HEK293 (cell line): ENCODE measurements around the gene TRDMT1.

ENCODE experiments used
- CTCF ChIA-PET: fragments of 350-600 bp; formaldehyde crosslinking; extraction: SDS; loops from one replicate; lab custom pipeline; 2021; ENCODE audit warnings: antibody characterized with exemption; lab: Yijun Ruan, JAX
- POLR2A ChIA-PET: fragments of 300-600 bp; formaldehyde crosslinking; extraction: SDS; loops from one replicate; lab custom pipeline; 2020; ENCODE audit warnings: antibody characterized with exemption, inconsistent platforms; lab: Yijun Ruan, JAX
- H3K27ac ChIP-seq: fragments of 200-500 bp; sonication (Bioruptor generic); 2 replicates; pipeline ENCODE4 v1.5.1; 2014; ENCODE audit warnings: low read depth, low read length, control low read depth, inconsistent platforms; ENCODE audit errors: extremely low read depth
- H3K36me3 ChIP-seq, 2 experiments: fragments of 200-500 bp in 1 of 2; sonication (Bioruptor generic) in 1 of 2; 1 replicate in 1 of 2; 2 replicates in 1 of 2; pipeline ENCODE4 v1.5.1; 2014 to 2017; ENCODE audit warnings: inconsistent platforms in 2 of 2, low read length in 2 of 2; ENCODE audit not compliant: control insufficient read depth in 2 of 2, insufficient read depth in 1 of 2
- H3K4me1 ChIP-seq: fragments of 200-500 bp; sonication (Bioruptor generic); 2 replicates; pipeline ENCODE4 v1.5.1; 2014; ENCODE audit warnings: mild to moderate bottlenecking, low read length, inconsistent platforms; ENCODE audit not compliant: control insufficient read depth, insufficient read depth
- H3K4me3 ChIP-seq: 2 replicates; pipeline ENCODE4 v1.5.1; 2011; ENCODE audit warnings: low read depth, mild to moderate bottlenecking, control low read depth, low read length, moderate library complexity
- H3K9me3 ChIP-seq: fragments of 200-500 bp; sonication (Bioruptor generic); 2 replicates; pipeline ENCODE4 v1.5.1; 2014; ENCODE audit warnings: low read depth, low read length, inconsistent platforms; ENCODE audit not compliant: control insufficient read depth, insufficient read depth
- BCL11A ChIP-seq: fragments of 450-650 bp; formaldehyde crosslinking; IDR thresholded peaks from 2 replicates; pipeline ENCODE4 v1.5.1; 2016; ENCODE audit warnings: low read depth, missing biosample characterization, missing genetic modification characterization
- HOXA7 ChIP-seq: sonication (generic); formaldehyde crosslinking; IDR thresholded peaks from 2 replicates; pipeline ENCODE4 v1.8.1; 2022; ENCODE audit warnings: missing genetic modification reagents, borderline replicate concordance
- KLF1 ChIP-seq: fragments of 450-650 bp; formaldehyde crosslinking; IDR thresholded peaks from 2 replicates; pipeline ENCODE4 v1.5.1; 2016; ENCODE audit warnings: missing biosample characterization, missing genetic modification characterization
- MYNN ChIP-seq: fragments of 450-650 bp; formaldehyde crosslinking; IDR thresholded peaks from 2 replicates; pipeline ENCODE4 v1.5.1; 2016; ENCODE audit warnings: missing biosample characterization, missing genetic modification characterization, borderline replicate concordance
- OSR2 ChIP-seq: fragments of 450-650 bp; formaldehyde crosslinking; IDR thresholded peaks from 2 replicates; pipeline ENCODE4 v1.5.1; 2016; ENCODE audit warnings: missing biosample characterization, missing genetic modification characterization
- ZNF112 ChIP-seq: fragments of 450-650 bp; formaldehyde crosslinking; IDR thresholded peaks from 2 replicates; pipeline ENCODE4 v1.5.0; 2017; ENCODE audit warnings: missing biosample characterization, missing genetic modification characterization
- ZNF146 ChIP-seq: fragments of 450-650 bp; formaldehyde crosslinking; IDR thresholded peaks from 2 replicates; pipeline ENCODE4 v1.5.1; 2016; ENCODE audit warnings: missing biosample characterization, missing genetic modification characterization
- ZNF175 ChIP-seq: fragments of 450-650 bp; formaldehyde crosslinking; IDR thresholded peaks from 2 replicates; pipeline ENCODE4 v1.5.1; 2016; ENCODE audit warnings: missing biosample characterization, missing genetic modification characterization
- ZNF2 ChIP-seq: fragments of 450-650 bp; formaldehyde crosslinking; IDR thresholded peaks from 2 replicates; pipeline ENCODE4 v1.5.1; 2016; ENCODE audit warnings: missing biosample characterization, missing genetic modification characterization
- ZNF266 ChIP-seq: fragments of 450-650 bp; formaldehyde crosslinking; IDR thresholded peaks from 2 replicates; pipeline ENCODE4 v1.5.1; 2016; ENCODE audit warnings: missing biosample characterization, missing genetic modification characterization, low read depth
- ZNF311 ChIP-seq: fragments of 450-650 bp; formaldehyde crosslinking; IDR thresholded peaks from 2 replicates; pipeline ENCODE4 v1.5.1; 2017; ENCODE audit warnings: missing biosample characterization, missing genetic modification characterization, borderline replicate concordance
- ZNF335 ChIP-seq: fragments of 450-650 bp; formaldehyde crosslinking; conservative IDR thresholded peaks from 2 replicates; pipeline ENCODE4 v1.5.1; 2016; ENCODE audit warnings: missing biosample characterization, missing genetic modification characterization
- ZNF366 ChIP-seq: fragments of 450-650 bp; formaldehyde crosslinking; conservative IDR thresholded peaks from 2 replicates; pipeline ENCODE4 v1.5.1; 2016; ENCODE audit warnings: missing biosample characterization, missing genetic modification characterization
- ZNF501 ChIP-seq: fragments of 450-650 bp; formaldehyde crosslinking; IDR thresholded peaks from 2 replicates; pipeline ENCODE4 v1.5.1; 2016; ENCODE audit warnings: missing biosample characterization, missing genetic modification characterization
- ZNF837 ChIP-seq: fragments of 450-650 bp; formaldehyde crosslinking; IDR thresholded peaks from 2 replicates; pipeline ENCODE4 v1.5.1; 2016; ENCODE audit warnings: missing biosample characterization, missing genetic modification characterization
- TF ChIP-seq, protein P1 (sequence below): fragments of 450-650 bp; formaldehyde crosslinking; IDR thresholded peaks from 2 replicates; pipeline ENCODE4 v1.5.1; 2016; ENCODE audit warnings: missing biosample characterization, missing genetic modification characterization
- TF ChIP-seq, protein P2 (sequence below): fragments of 450-650 bp; formaldehyde crosslinking; IDR thresholded peaks from 2 replicates; pipeline ENCODE4 v1.5.1; 2016; ENCODE audit warnings: missing biosample characterization, missing genetic modification characterization
- TF ChIP-seq, protein P3 (sequence below): fragments of 450-650 bp; formaldehyde crosslinking; IDR thresholded peaks from 2 replicates; pipeline ENCODE4 v1.5.1; 2016; ENCODE audit warnings: missing biosample characterization, missing genetic modification characterization
- TF ChIP-seq, protein P4 (sequence below): fragments of 450-650 bp; formaldehyde crosslinking; IDR thresholded peaks from 2 replicates; pipeline ENCODE4 v1.5.1; 2016; ENCODE audit warnings: missing biosample characterization, missing genetic modification characterization
- TF ChIP-seq, protein P5 (sequence below): fragments of 450-650 bp; formaldehyde crosslinking; IDR thresholded peaks from 2 replicates; pipeline ENCODE4 v1.5.1; 2016; ENCODE audit warnings: missing biosample characterization, missing genetic modification characterization
- TF ChIP-seq, protein P6 (sequence below): fragments of 450-650 bp; formaldehyde crosslinking; IDR thresholded peaks from 2 replicates; pipeline ENCODE4 v1.5.1; 2016; ENCODE audit warnings: missing biosample characterization, missing genetic modification characterization

TRDMT1 gene

DNA sequence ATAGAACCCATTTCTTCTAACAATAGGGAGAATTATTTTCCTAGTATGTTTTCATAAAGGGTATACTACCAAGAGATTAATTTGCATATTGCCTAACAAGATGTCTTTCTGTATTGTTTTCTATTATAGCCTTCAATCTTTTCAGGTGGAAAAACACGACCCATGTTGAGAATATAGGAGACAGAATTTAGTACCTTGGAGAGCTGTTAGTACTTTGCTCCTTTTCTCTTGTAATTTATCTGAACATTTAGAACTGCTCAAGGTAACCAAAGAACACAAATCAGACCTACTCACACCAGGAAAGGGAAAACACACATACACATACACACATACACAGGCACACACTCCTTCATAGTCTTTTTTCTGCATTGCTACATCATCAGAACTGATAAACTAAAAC, 7.8 kb upstream of the TRDMT1 start:
- Histone ChIP-seq H3K9me3 (no peaks in the 10 kb centered on the region), H3K27ac (no peak overlapping the region), H3K36me3 (no peaks in the 10 kb centered on the region), H3K4me1 (no peaks in the 10 kb centered on the region; the same call in 1 of the 2 replicates), H3K4me3 (no peak overlapping the region)
- no peak for TF ChIP-seq ZNF837 (tag by site-specific recombination)
- TF ChIP-seq, protein P1, sequence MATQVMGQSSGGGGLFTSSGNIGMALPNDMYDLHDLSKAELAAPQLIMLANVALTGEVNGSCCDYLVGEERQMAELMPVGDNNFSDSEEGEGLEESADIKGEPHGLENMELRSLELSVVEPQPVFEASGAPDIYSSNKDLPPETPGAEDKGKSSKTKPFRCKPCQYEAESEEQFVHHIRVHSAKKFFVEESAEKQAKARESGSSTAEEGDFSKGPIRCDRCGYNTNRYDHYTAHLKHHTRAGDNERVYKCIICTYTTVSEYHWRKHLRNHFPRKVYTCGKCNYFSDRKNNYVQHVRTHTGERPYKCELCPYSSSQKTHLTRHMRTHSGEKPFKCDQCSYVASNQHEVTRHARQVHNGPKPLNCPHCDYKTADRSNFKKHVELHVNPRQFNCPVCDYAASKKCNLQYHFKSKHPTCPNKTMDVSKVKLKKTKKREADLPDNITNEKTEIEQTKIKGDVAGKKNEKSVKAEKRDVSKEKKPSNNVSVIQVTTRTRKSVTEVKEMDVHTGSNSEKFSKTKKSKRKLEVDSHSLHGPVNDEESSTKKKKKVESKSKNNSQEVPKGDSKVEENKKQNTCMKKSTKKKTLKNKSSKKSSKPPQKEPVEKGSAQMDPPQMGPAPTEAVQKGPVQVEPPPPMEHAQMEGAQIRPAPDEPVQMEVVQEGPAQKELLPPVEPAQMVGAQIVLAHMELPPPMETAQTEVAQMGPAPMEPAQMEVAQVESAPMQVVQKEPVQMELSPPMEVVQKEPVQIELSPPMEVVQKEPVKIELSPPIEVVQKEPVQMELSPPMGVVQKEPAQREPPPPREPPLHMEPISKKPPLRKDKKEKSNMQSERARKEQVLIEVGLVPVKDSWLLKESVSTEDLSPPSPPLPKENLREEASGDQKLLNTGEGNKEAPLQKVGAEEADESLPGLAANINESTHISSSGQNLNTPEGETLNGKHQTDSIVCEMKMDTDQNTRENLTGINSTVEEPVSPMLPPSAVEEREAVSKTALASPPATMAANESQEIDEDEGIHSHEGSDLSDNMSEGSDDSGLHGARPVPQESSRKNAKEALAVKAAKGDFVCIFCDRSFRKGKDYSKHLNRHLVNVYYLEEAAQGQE (tag by site-specific recombination): peak; percentile 87
- ChIA-PET CTCF (interaction anchor here (1.0 kb wide), 1 partner anchor 382 kb away, joined by 3 read pairs; no protein-coding TSS in a partner anchor), POLR2A (no interaction called here)

DNA sequence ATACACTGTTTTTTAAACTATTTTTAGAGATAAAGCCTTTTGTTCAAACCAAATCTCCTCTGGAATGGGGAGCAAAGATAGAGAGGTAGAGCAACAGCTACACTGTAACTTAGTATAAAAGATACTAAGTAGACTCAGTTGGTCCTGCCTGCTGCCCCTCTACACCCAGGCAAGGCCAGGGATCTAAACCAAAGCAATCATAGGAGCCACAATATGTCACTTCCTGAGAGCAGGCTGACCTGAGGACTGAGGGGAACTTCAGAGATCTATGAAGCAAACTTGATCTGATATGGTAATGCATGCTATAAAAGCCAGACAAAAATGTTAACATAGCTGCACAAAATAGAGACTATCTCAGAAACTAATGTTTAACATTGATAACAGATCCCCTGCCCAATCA, 7.0 kb upstream of the TRDMT1 start:
- ChIA-PET CTCF (interaction anchor here (1.0 kb wide), 1 partner anchor 381 kb away, joined by 3 read pairs; no protein-coding TSS in a partner anchor), POLR2A (no interaction called here)

DNA sequence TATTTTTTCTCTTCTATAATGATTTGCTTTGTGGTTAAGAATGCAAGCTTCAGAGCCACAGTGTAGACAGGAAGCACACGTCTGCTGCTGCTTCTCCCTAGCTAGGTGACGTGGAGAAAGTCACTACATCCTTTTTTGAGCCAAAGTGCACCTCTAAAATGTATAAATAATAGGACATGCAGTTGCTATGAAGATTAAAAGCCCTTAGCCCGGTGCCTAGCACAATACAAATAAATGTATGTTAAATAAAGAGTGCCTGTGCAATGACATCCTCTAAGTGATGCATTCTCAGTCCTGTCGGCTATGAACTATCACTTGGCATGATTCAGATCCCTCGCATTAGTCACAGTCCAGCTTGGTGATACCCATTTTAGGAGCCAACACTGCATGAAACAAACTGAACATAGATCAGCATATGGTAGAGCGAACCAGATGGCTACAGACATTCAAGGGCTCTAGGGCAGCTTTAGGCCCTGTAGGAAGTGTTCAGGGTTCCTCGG, 4.8 kb upstream of the TRDMT1 start:
- H3K4me1 ChIP-seq: no peaks in the 10 kb centered on the region
- POLR2A ChIA-PET: interaction anchor here (0.7 kb wide), 1 partner anchor 23 kb away, joined by 5 read pairs; no protein-coding TSS in a partner anchor
- no peaks in the 10 kb centered on the region for H3K9me3 ChIP-seq
- H3K36me3 ChIP-seq: no peaks in the 10 kb centered on the region
- no peak overlapping the region for H3K4me3 ChIP-seq
- no peak overlapping the region for H3K27ac ChIP-seq
- CTCF ChIA-PET: interaction anchor here (0.7 to 1.0 kb wide), 2 partner anchors 21 to 429 kb away, joined by 3 to 4 read pairs; no protein-coding TSS in a partner anchor
- TF ChIP-seq ZNF175: no peak
- TF ChIP-seq OSR2 (tag by site-specific recombination): no peak
- TF ChIP-seq, protein P2, sequence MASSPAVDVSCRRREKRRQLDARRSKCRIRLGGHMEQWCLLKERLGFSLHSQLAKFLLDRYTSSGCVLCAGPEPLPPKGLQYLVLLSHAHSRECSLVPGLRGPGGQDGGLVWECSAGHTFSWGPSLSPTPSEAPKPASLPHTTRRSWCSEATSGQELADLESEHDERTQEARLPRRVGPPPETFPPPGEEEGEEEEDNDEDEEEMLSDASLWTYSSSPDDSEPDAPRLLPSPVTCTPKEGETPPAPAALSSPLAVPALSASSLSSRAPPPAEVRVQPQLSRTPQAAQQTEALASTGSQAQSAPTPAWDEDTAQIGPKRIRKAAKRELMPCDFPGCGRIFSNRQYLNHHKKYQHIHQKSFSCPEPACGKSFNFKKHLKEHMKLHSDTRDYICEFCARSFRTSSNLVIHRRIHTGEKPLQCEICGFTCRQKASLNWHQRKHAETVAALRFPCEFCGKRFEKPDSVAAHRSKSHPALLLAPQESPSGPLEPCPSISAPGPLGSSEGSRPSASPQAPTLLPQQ (tag by site-specific recombination): no peak
- TF ChIP-seq, protein P3, sequence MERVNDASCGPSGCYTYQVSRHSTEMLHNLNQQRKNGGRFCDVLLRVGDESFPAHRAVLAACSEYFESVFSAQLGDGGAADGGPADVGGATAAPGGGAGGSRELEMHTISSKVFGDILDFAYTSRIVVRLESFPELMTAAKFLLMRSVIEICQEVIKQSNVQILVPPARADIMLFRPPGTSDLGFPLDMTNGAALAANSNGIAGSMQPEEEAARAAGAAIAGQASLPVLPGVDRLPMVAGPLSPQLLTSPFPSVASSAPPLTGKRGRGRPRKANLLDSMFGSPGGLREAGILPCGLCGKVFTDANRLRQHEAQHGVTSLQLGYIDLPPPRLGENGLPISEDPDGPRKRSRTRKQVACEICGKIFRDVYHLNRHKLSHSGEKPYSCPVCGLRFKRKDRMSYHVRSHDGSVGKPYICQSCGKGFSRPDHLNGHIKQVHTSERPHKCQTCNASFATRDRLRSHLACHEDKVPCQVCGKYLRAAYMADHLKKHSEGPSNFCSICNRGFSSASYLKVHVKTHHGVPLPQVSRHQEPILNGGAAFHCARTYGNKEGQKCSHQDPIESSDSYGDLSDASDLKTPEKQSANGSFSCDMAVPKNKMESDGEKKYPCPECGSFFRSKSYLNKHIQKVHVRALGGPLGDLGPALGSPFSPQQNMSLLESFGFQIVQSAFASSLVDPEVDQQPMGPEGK (tag by site-specific recombination): no peak
- no peak for TF ChIP-seq HOXA7 (CRISPR knock-in tag)
- TF ChIP-seq, protein P4, sequence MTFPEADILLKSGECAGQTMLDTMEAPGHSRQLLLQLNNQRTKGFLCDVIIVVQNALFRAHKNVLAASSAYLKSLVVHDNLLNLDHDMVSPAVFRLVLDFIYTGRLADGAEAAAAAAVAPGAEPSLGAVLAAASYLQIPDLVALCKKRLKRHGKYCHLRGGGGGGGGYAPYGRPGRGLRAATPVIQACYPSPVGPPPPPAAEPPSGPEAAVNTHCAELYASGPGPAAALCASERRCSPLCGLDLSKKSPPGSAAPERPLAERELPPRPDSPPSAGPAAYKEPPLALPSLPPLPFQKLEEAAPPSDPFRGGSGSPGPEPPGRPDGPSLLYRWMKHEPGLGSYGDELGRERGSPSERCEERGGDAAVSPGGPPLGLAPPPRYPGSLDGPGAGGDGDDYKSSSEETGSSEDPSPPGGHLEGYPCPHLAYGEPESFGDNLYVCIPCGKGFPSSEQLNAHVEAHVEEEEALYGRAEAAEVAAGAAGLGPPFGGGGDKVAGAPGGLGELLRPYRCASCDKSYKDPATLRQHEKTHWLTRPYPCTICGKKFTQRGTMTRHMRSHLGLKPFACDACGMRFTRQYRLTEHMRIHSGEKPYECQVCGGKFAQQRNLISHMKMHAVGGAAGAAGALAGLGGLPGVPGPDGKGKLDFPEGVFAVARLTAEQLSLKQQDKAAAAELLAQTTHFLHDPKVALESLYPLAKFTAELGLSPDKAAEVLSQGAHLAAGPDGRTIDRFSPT (tag by site-specific recombination): no peak
- no peak for TF ChIP-seq ZNF501 (tag by site-specific recombination)
- TF ChIP-seq, protein P5, sequence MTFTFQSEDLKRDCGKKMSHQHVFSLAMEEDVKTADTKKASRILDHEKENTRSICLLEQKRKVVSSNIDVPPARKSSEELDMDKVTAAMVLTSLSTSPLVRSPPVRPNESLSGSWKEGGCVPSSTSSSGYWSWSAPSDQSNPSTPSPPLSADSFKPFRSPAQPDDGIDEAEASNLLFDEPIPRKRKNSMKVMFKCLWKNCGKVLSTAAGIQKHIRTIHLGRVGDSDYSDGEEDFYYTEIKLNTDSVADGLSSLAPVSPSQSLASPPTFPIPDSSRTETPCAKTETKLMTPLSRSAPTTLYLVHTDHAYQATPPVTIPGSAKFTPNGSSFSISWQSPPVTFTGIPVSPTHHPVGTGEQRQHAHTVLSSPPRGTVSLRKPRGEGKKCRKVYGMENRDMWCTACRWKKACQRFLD (tag by site-specific recombination): no peak
- no peak for TF ChIP-seq ZNF335
- no peak for TF ChIP-seq MYNN (tag by site-specific recombination)
- no peak for TF ChIP-seq ZNF366 (tag by site-specific recombination)
- TF ChIP-seq ZNF311 (tag by site-specific recombination): no peak

More for the DNA sequence above, 7.0 kb upstream of the TRDMT1 start:
- no peak for TF ChIP-seq ZNF112 (tag by site-specific recombination)
- no peak for TF ChIP-seq ZNF146 (tag by site-specific recombination)
- no peak for TF ChIP-seq ZNF2 (tag by site-specific recombination)
- TF ChIP-seq ZNF266: no peak
- TF ChIP-seq, protein P6, sequence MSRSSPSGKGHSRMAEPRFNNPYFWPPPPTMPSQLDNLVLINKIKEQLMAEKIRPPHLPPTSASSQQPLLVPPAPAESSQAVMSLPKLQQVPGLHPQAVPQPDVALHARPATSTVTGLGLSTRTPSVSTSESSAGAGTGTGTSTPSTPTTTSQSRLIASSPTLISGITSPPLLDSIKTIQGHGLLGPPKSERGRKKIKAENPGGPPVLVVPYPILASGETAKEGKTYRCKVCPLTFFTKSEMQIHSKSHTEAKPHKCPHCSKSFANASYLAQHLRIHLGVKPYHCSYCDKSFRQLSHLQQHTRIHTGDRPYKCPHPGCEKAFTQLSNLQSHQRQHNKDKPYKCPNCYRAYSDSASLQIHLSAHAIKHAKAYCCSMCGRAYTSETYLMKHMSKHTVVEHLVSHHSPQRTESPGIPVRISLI (tag by site-specific recombination): no peak
- TF ChIP-seq KLF1: no peak
- no peak for TF ChIP-seq BCL11A
- H3K4me3 ChIP-seq: no peak overlapping the region
- H3K36me3 ChIP-seq: no peaks in the 10 kb centered on the region
- no peaks in the 10 kb centered on the region for H3K4me1 ChIP-seq
- H3K9me3 ChIP-seq: no peaks in the 10 kb centered on the region
- H3K27ac ChIP-seq: no peak overlapping the region
